PC-3 (cell line): ENCODE data around the gene ILK. TPM values are rescaled to one million over a fixed set of nuclear protein-coding genes. Genes with fewer than 3 reads are reported as not detected.

Experiments used
- ATAC-seq: fragments of 200-7000 bp; cut with Tn5 transposase; 2 replicates; pipeline ENCODE4 v1.9.1; 2020; ENCODE audit warnings: mild to moderate bottlenecking, moderate library complexity
- BruUV-seq: library from RNA; stranded (reverse); fragments of 400-500 nt; replicated peaks from 2 replicates; lab custom pipeline; 2021; lab: Mats Ljungman, UMichigan
- CTCF ChIA-PET: fragments of 300-600 bp; sonication (Branson Sonifier 250); formaldehyde crosslinking; loops from one replicate; lab custom pipeline; 2022; ENCODE audit warnings: antibody characterized with exemption; lab: Charles Lee
- POLR2A ChIA-PET: fragments of 300-600 bp; sonication (Branson Sonifier 250); formaldehyde crosslinking; loops from one replicate; lab custom pipeline; 2022; ENCODE audit warnings: antibody characterized with exemption; ENCODE audit not compliant: unreplicated experiment; lab: Charles Lee
- DNase-seq: peaks from one replicate; pipeline ENCODE4 v3.0.0-alpha.2; 2015
- H2AFZ ChIP-seq: fragments of 300-600 bp; sonication (generic); 2 replicates; pipeline ENCODE4 v1.6.0; 2016; ENCODE audit warnings: antibody characterized with exemption, low read length
- H3F3A ChIP-seq: fragments of 300-600 bp; sonication (generic); one replicate; pipeline ENCODE4 v1.6.0; 2017; ENCODE audit warnings: antibody characterized with exemption, low read length, control low read depth, mild to moderate bottlenecking; ENCODE audit not compliant: unreplicated experiment
- H3K27ac ChIP-seq: fragments of 300-600 bp; sonication (generic); 2 replicates; pipeline ENCODE4 v1.5.1; 2016; ENCODE audit warnings: mild to moderate bottlenecking, low read length
- H3K27me3 ChIP-seq: fragments of 300-600 bp; sonication (generic); 2 replicates; pipeline ENCODE4 v1.6.1; 2016; ENCODE audit warnings: low read length, mixed read lengths
- H3K36me3 ChIP-seq: fragments of 300-600 bp; sonication (generic); 2 replicates; pipeline ENCODE4 v1.6.1; 2016; ENCODE audit warnings: low read depth, mixed run types, low read length, mixed read lengths
- H3K4me1 ChIP-seq: fragments of 300-600 bp; sonication (generic); 2 replicates; pipeline ENCODE4 v1.5.1; 2016; ENCODE audit warnings: low read length; ENCODE audit not compliant: insufficient read depth
- H3K4me2 ChIP-seq: fragments of 300-600 bp; sonication (generic); 2 replicates; pipeline ENCODE4 v1.6.0; 2016; ENCODE audit warnings: low read length
- H3K4me3 ChIP-seq: fragments of 300-600 bp; sonication (generic); 2 replicates; pipeline ENCODE4 v1.5.1; 2016; ENCODE audit warnings: mild to moderate bottlenecking, low read length, mixed read lengths
- H3K79me2 ChIP-seq: fragments of 300-600 bp; sonication (generic); 2 replicates; pipeline ENCODE4 v1.6.1; 2017; ENCODE audit warnings: low read length, mixed read lengths
- H3K9ac ChIP-seq: fragments of 300-600 bp; sonication (generic); 2 replicates; pipeline ENCODE4 v1.6.0; 2016; ENCODE audit warnings: mild to moderate bottlenecking, low read length
- H3K9me2 ChIP-seq: fragments of 300-600 bp; sonication (generic); replicated peaks from 2 replicates; pipeline ENCODE4 v1.6.1; 2016; ENCODE audit warnings: mixed run types, low read length, mixed read lengths
- H3K9me3 ChIP-seq: fragments of 300-600 bp; sonication (generic); 2 replicates; pipeline ENCODE4 v1.6.1; 2016; ENCODE audit warnings: low read length, mixed read lengths
- H4K20me1 ChIP-seq: fragments of 300-600 bp; sonication (generic); 2 replicates; pipeline ENCODE4 v1.6.1; 2016; ENCODE audit warnings: low read length, mixed read lengths
- CTCF ChIP-seq: fragments of 300-600 bp; sonication (generic); conservative IDR thresholded peaks from 2 replicates; pipeline ENCODE4 v1.5.1; 2017; ENCODE audit warnings: antibody characterized with exemption, low read depth, mild to moderate bottlenecking, low read length
- EZH2 ChIP-seq: fragments of 300-600 bp; sonication (generic); IDR thresholded peaks from one replicate; pipeline ENCODE4 v1.6.1; 2017; ENCODE audit warnings: antibody characterized with exemption, mild to moderate bottlenecking, low read length; ENCODE audit not compliant: unreplicated experiment
- EZH2phosphoT487 ChIP-seq: fragments of 300-600 bp; sonication (generic); IDR thresholded peaks from 2 replicates; pipeline ENCODE4 v1.6.1; 2018; ENCODE audit warnings: mild to moderate bottlenecking, antibody characterized with exemption, low read length, borderline replicate concordance
- intact Hi-C: fragments of 100-400 bp; cut with micrococcal nuclease; formaldehyde crosslinking; loops from 2 replicates; pipeline ENCODE4 v1.9.0; 2023
- total RNA-seq: library from RNA; depleted of rRNA; stranded (reverse); fragments of >200 nt; gene quantifications from 2 replicates; pipeline ENCODE4 v1.2.3, GENCODE V29; 2014

Gene ILK
- total RNA-seq, 1 experiment from 2014 or later, result 73.9 TPM

GRCh38 chr11:6642957-6643356, 39.4 kb downstream of the ILK start:
- H3K4me1 ChIP-seq, result no peaks in the 10 kb centered on the region
- ChIA-PET POLR2A (no interaction called here), CTCF (no interaction called here)

GRCh38 chr11:6646071-6646470, 42.5 kb downstream of the ILK start:
- Histone ChIP-seq H3F3A (no peaks in the 10 kb centered on the region), H3K27me3 (peaks cover 34% of the 10 kb centered on the region), H3K4me3 (no peak overlapping the region), H3K9me3 (no peaks in the 10 kb centered on the region), H3K4me1 (no peaks in the 10 kb centered on the region; the same call in 1 of the 2 replicates), H3K79me2 (no peaks in the 10 kb centered on the region), H4K20me1 (no peaks in the 10 kb centered on the region), H3K9ac (no peak overlapping the region), H3K4me2 (no peak overlapping the region), H3K27ac (no peak overlapping the region), H2AFZ (no peak overlapping the region), H3K36me3 (no peaks in the 10 kb centered on the region), H3K9me2 (no peaks in the 10 kb centered on the region)
- no peak for DNase-seq
- no TSS peak for BruUV-seq
- no peak for ATAC-seq
- ChIA-PET CTCF (no interaction called here), POLR2A (no interaction called here)
- intact Hi-C loops, result no loop called here
- TF ChIP-seq EZH2phosphoT487, result no peak
- no peak for TF ChIP-seq EZH2
- no peak for TF ChIP-seq CTCF

More at GRCh38 chr11:6642957-6643356, 39.4 kb downstream of the ILK start:
- Histone ChIP-seq H3K27me3 (peaks cover 21% of the 10 kb centered on the region), H3K4me2 (no peak overlapping the region), H3K4me3 (no peak overlapping the region), H3K9me3 (no peaks in the 10 kb centered on the region), H4K20me1 (no peaks in the 10 kb centered on the region), H3K27ac (no peak overlapping the region), H2AFZ (no peak overlapping the region), H3K9me2 (no peaks in the 10 kb centered on the region), H3K9ac (no peak overlapping the region), H3F3A (no peaks in the 10 kb centered on the region), H3K36me3 (no peaks in the 10 kb centered on the region), H3K79me2 (no peaks in the 10 kb centered on the region)
- TF ChIP-seq EZH2, result no peak
- TF ChIP-seq CTCF, result no peak
- no peak for TF ChIP-seq EZH2phosphoT487
- no peak for ATAC-seq
- no peak for DNase-seq
- no TSS peak for BruUV-seq
- intact Hi-C loops, result no loop called here

GRCh38 chr11:6646576-6646917, 43.0 kb downstream of the ILK start:
- POLR2A ChIA-PET, result no interaction called here
- no peak overlapping the region for H3K4me2 ChIP-seq
- TF ChIP-seq CTCF, result no peak
- no peak for TF ChIP-seq EZH2
- no peak for TF ChIP-seq EZH2phosphoT487
- ATAC-seq (no peak), DNase-seq (no peak)
- no peaks in the 10 kb centered on the region for H3K79me2 ChIP-seq
- H3K9me2 ChIP-seq, result no peaks in the 10 kb centered on the region
- H3K27ac ChIP-seq, result no peak overlapping the region
- no peaks in the 10 kb centered on the region for H4K20me1 ChIP-seq
- H3K4me3 ChIP-seq, result no peak overlapping the region
- peaks cover 37% of the 10 kb centered on the region for H3K27me3 ChIP-seq
- no peak overlapping the region for H2AFZ ChIP-seq
- intact Hi-C loops, result no loop called here
- no peak overlapping the region for H3K9ac ChIP-seq
- no peaks in the 10 kb centered on the region; the same call in 1 of the 2 replicates for H3K4me1 ChIP-seq
- H3F3A ChIP-seq, result no peaks in the 10 kb centered on the region
- no peaks in the 10 kb centered on the region for H3K36me3 ChIP-seq
- CTCF ChIA-PET, result no interaction called here
- BruUV-seq, result no TSS peak
- no peaks in the 10 kb centered on the region for H3K9me3 ChIP-seq
